Mesendoderm (in vitro differentiated cells): Measurements from ENCODE around the gene RALA.

Experiments
- DNase-seq: peaks from one replicate; pipeline ENCODE4 v3.0.0; 2013
- H2AK5ac ChIP-seq: 2 replicates; pipeline ENCODE4 v1.6.1; 2013; ENCODE audit warnings: low read length, inconsistent platforms
- H2BK120ac ChIP-seq: 2 replicates; pipeline ENCODE4 v1.6.1; 2013; ENCODE audit warnings: low read depth, mild to moderate bottlenecking, low read length, moderate library complexity, mixed read lengths
- H2BK15ac ChIP-seq: replicated peaks from 2 replicates; pipeline ENCODE4 v1.6.1; 2013; ENCODE audit warnings: low read depth, mild to moderate bottlenecking, moderate library complexity
- H2BK5ac ChIP-seq: 2 replicates; pipeline ENCODE4 v1.6.1; 2013; ENCODE audit warnings: low read length, inconsistent platforms
- H3K18ac ChIP-seq: 2 replicates; pipeline ENCODE4 v1.6.1; 2013; ENCODE audit warnings: mild to moderate bottlenecking, low read length, mixed read lengths
- H3K23ac ChIP-seq: one replicate; pipeline ENCODE4 v1.6.1; 2013; ENCODE audit warnings: low read length
- H3K27ac ChIP-seq: 2 replicates; pipeline ENCODE4 v1.5.1; 2013; ENCODE audit warnings: low read depth, mild to moderate bottlenecking, inconsistent platforms, low read length, moderate library complexity
- H3K27me3 ChIP-seq: 2 replicates; pipeline ENCODE4 v1.6.1; 2013; ENCODE audit warnings: low read length, control low read depth, mild to moderate bottlenecking, inconsistent platforms; ENCODE audit not compliant: insufficient read depth, poor library complexity
- H3K36me3 ChIP-seq: 2 replicates; pipeline ENCODE4 v1.6.1; 2013; ENCODE audit warnings: low read length, inconsistent platforms; ENCODE audit not compliant: control insufficient read depth, insufficient read depth
- H3K4ac ChIP-seq: one replicate; pipeline ENCODE4 v1.6.1; 2013; ENCODE audit warnings: low read depth, mild to moderate bottlenecking, low read length, moderate library complexity
- H3K4me1 ChIP-seq: 2 replicates; pipeline ENCODE4 v1.6.1; 2013; ENCODE audit warnings: low read depth, low read length, inconsistent platforms; ENCODE audit not compliant: control insufficient read depth
- H3K4me2 ChIP-seq: 2 replicates; pipeline ENCODE4 v1.6.1; 2013; ENCODE audit warnings: low read length
- H3K4me3 ChIP-seq: 2 replicates; pipeline ENCODE4 v1.5.1; 2013; ENCODE audit warnings: mild to moderate bottlenecking, low read length
- H3K56ac ChIP-seq: one replicate; pipeline ENCODE4 v1.6.1; 2013; ENCODE audit warnings: low read length
- H3K79me1 ChIP-seq: 2 replicates; pipeline ENCODE4 v1.6.1; 2013; ENCODE audit warnings: low read length, inconsistent platforms
- H3K79me2 ChIP-seq: 2 replicates; pipeline ENCODE4 v1.6.1; 2013; ENCODE audit warnings: mild to moderate bottlenecking, low read length; ENCODE audit not compliant: control insufficient read depth, insufficient read depth
- H3K9ac ChIP-seq: 2 replicates; pipeline ENCODE4 v1.6.1; 2013; ENCODE audit warnings: low read length, inconsistent platforms
- H4K5ac ChIP-seq: one replicate; pipeline ENCODE4 v1.6.1; 2013; ENCODE audit warnings: low read length
- H4K8ac ChIP-seq: one replicate; pipeline ENCODE4 v1.6.1; 2013; ENCODE audit warnings: low read depth, mild to moderate bottlenecking, control low read depth, low read length, moderate library complexity
- WGBS: extraction: QIAGEN DNeasy Blood & Tissue Kit; methylation state at CpG from one replicate; pipeline ENCODE4 v1.1.7; 2013; ENCODE audit warnings: low lambda C conversion rate, missing lambda C conversion rate; ENCODE audit not compliant: insufficient coverage; ENCODE audit errors: extremely low coverage; 5-methylcytosine and 5-hydroxymethylcytosine counted together

Gene RALA

DNA sequence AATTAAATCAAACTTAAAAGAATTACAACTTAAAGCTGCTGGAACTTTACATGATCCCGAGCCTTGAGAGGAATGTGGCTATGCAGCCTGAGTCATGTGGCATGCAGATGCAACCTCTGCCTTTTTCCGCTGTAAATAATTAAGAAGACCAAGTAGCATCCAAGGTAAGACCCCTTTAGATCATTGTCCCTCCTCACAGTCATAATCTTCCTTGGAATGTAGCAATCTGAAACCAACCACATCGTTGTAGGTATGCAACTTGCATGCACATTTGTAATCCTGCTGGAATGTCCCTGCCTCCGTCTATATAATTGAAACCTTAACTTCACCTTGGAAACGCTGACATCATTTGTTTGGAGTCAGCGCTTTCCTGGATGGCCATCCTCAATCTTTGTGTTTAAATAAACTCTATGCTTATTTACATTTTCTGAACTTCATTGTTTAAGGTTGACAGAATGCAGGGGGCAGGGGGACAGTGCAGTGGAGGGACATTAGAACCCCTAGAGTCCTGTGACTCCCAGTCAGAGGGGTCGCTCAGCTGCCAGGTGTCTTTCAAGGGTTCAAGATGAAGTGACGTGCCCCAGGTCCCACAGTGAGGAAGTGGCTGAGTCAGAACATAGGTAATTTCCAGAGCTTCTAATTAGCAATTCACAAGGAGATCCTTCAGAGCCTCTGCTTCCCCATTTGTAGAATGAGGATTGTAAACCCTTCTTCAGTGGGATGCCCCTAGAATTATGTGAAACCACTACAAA, 110.7 kb downstream of the RALA start:
- Histone ChIP-seq H3K4ac (peak overlapping the region; percentile 66), H3K9ac (peak overlapping the region; percentile 65), H3K79me1 (no peaks in the 10 kb centered on the region), H3K18ac (peak overlapping the region; percentile 82), H3K4me3 (peak overlapping the region; percentile 39), H2AK5ac (peak overlapping the region; percentile 50), H3K79me2 (peaks cover 4% of the 10 kb centered on the region), H3K4me2 (peak overlapping the region; percentile 72), H3K56ac (peak overlapping the region; percentile 11), H3K23ac (no peak overlapping the region), H4K5ac (no peak overlapping the region), H3K4me1 (peaks cover 13% of the 10 kb centered on the region), H4K8ac (peak overlapping the region; percentile 59), H2BK15ac (no peak overlapping the region), H2BK5ac (peak overlapping the region; percentile 40), H3K27me3 (no peaks in the 10 kb centered on the region), H3K36me3 (no peaks in the 10 kb centered on the region), H3K27ac (peak overlapping the region; percentile 82), H2BK120ac (no peak overlapping the region)
- no CpG with 5 or more reads among the region's 8 CpGs for WGBS
- DNase-seq, result peak; percentile 96

DNA sequence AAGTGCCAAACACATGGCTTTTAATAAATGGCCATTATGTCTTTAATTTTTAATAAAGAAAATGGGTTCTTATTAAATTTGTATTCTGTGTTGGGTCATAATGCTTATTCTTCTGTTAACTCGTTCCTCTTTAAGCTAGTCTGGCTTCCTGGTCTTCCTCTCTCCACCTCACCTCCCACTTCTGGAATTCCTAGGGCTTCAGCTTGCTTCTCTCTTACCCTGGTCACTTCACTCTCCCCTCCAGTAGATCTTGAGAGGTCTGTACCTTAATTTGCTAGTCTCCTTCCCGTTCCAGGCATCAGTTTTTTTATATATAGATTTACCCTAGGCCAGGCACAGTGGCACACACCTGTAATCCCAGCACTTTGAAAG, 111.2 kb downstream of the RALA start:
- no peaks in the 10 kb centered on the region for H3K79me1 ChIP-seq
- peak overlapping the region; percentile 51 for H3K27ac ChIP-seq
- peaks cover 13% of the 10 kb centered on the region for H3K4me1 ChIP-seq
- no peak overlapping the region for H3K4me2 ChIP-seq
- H4K5ac ChIP-seq, result no peak overlapping the region
- H3K27me3 ChIP-seq, result no peaks in the 10 kb centered on the region
- H3K9ac ChIP-seq, result no peak overlapping the region
- no peak overlapping the region for H2BK15ac ChIP-seq
- no peak overlapping the region for H3K4ac ChIP-seq
- no peaks in the 10 kb centered on the region for H3K36me3 ChIP-seq
- H2BK120ac ChIP-seq, result no peak overlapping the region
- WGBS, result no CpG with 5 or more reads among the region's 2 CpGs
- H3K79me2 ChIP-seq, result peaks cover 4% of the 10 kb centered on the region
- no peak overlapping the region for H2BK5ac ChIP-seq
- peak; percentile 75 for DNase-seq
- H3K23ac ChIP-seq, result no peak overlapping the region
- H3K18ac ChIP-seq, result no peak overlapping the region
- H4K8ac ChIP-seq, result no peak overlapping the region
- H3K4me3 ChIP-seq, result no peak overlapping the region
- H3K56ac ChIP-seq, result peak overlapping the region; percentile 11
- H2AK5ac ChIP-seq, result no peak overlapping the region

DNA sequence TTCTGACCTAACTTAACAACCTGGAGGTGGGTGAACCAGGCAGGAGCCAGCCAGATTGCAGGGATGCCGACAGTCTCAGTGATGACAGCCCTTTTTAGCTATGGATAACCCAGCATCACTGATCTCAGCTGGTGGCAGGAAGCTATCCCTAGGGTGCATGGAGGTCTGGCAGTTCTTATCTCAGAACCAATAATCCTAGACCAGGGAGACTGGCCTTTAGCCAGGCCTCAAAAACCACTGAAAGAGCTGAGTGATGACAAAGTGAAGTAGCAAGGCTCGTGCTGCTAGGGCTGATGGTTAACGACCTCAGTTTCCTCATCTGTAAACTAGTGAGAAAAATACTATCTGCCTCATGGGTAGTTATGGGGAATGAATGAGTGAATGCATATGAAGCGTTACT, 112.5 kb downstream of the RALA start:
- no peaks in the 10 kb centered on the region for H3K79me1 ChIP-seq
- peaks cover 13% of the 10 kb centered on the region for H3K4me1 ChIP-seq
- no peak overlapping the region for H3K9ac ChIP-seq
- no peak overlapping the region for H2AK5ac ChIP-seq
- H2BK5ac ChIP-seq, result no peak overlapping the region
- WGBS, result no CpG with 5 or more reads among the region's 4 CpGs
- H4K8ac ChIP-seq, result no peak overlapping the region
- peak overlapping the region; percentile 27 for H3K4me2 ChIP-seq
- peak overlapping the region; percentile 63 for H3K27ac ChIP-seq
- H2BK120ac ChIP-seq, result no peak overlapping the region
- no peak overlapping the region for H3K4ac ChIP-seq
- H4K5ac ChIP-seq, result no peak overlapping the region
- H3K23ac ChIP-seq, result no peak overlapping the region
- H3K4me3 ChIP-seq, result no peak overlapping the region
- DNase-seq, result peak; percentile 82
- peak overlapping the region; percentile 78 for H3K18ac ChIP-seq
- H3K79me2 ChIP-seq, result peaks cover 4% of the 10 kb centered on the region
- no peak overlapping the region for H2BK15ac ChIP-seq
- H3K56ac ChIP-seq, result peak overlapping the region; percentile 58
- no peaks in the 10 kb centered on the region for H3K36me3 ChIP-seq
- no peaks in the 10 kb centered on the region for H3K27me3 ChIP-seq

DNA sequence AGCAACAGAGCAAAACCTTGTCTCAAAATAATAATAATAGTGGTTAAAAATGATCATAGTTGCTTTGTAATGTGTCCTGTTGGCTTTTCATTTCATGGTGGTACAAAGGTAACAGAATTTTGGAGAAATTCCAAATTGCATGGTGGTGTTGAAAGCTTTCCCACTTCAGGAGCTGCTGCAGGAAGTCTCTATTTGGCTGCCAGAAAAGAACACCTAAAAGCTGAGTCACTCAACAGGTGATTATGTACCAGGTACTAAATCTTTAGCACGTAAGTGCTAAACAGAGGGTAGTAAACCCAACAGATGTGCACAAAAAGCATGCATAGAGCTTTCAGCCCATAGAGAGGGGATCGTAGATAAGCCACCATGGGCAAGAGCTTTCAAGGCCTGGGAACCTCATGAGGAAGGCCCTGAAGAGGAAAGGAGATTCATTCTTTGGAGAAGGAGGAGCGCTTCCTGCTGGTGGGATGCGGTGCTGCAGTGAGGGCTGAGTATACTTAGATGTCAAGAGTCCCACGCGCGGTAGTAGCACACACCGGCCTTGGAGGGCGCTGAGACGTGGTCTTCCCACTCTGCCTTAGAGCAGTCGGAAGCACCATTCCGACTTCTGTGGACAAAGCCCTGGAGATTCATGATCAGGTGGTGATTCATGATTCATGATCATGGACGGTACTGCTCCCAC, 118.7 kb downstream of the RALA start:
- no peak overlapping the region for H3K4me3 ChIP-seq
- peak overlapping the region; percentile 28 for H4K8ac ChIP-seq
- H2BK120ac ChIP-seq, result no peak overlapping the region
- no peak overlapping the region for H3K18ac ChIP-seq
- H3K4me1 ChIP-seq, result peaks cover 3% of the 10 kb centered on the region
- peak; percentile 96 for DNase-seq
- H3K4me2 ChIP-seq, result no peak overlapping the region
- H3K4ac ChIP-seq, result no peak overlapping the region
- H2BK15ac ChIP-seq, result no peak overlapping the region
- no peak overlapping the region for H3K9ac ChIP-seq
- no peak overlapping the region for H3K56ac ChIP-seq
- H3K79me2 ChIP-seq, result no peaks in the 10 kb centered on the region
- WGBS, result no CpG with 5 or more reads among the region's 13 CpGs
- no peaks in the 10 kb centered on the region for H3K36me3 ChIP-seq
- no peak overlapping the region for H2BK5ac ChIP-seq
- no peak overlapping the region for H2AK5ac ChIP-seq
- peaks cover 4% of the 10 kb centered on the region for H3K79me1 ChIP-seq
- H3K27me3 ChIP-seq, result no peaks in the 10 kb centered on the region
- no peak overlapping the region for H3K23ac ChIP-seq
- no peak overlapping the region for H4K5ac ChIP-seq
- H3K27ac ChIP-seq, result peak overlapping the region; percentile 47

DNA sequence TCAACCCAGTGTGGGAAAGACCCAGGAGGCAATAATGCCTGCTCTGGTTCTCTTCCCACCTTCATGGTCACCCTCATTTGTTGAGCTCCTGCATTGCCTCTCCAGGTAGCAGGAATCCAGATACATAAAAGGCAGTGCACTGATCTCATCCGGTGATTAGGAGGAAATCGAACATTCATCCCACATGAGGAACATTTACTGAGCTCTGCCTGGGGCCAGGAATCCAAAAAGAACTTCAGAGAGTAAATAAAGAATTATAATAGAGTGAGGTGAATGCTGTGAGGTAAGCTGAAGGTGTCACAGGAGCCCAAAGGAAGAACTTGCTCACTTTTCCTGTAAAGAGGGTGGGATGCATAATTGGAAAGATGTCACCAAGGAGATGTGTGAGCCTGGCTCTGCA, 121.2 kb downstream of the RALA start:
- Histone ChIP-seq H3K27ac (no peak overlapping the region), H3K79me1 (peaks cover 7% of the 10 kb centered on the region), H3K4me3 (no peak overlapping the region), H3K36me3 (no peaks in the 10 kb centered on the region), H2AK5ac (no peak overlapping the region), H3K56ac (peak overlapping the region; percentile 25), H3K27me3 (no peaks in the 10 kb centered on the region), H3K23ac (no peak overlapping the region), H3K4me2 (no peak overlapping the region), H4K8ac (no peak overlapping the region), H3K79me2 (no peaks in the 10 kb centered on the region), H4K5ac (no peak overlapping the region), H2BK5ac (no peak overlapping the region), H2BK120ac (no peak overlapping the region), H3K4me1 (peaks cover 3% of the 10 kb centered on the region), H3K9ac (no peak overlapping the region), H2BK15ac (no peak overlapping the region), H3K18ac (no peak overlapping the region), H3K4ac (no peak overlapping the region)
- WGBS, result no CpG with 5 or more reads among the region's 2 CpGs
- DNase-seq, result no peak
